HFFc6 (cell line): ENCODE measurements around the gene ANTKMT. TPM values are rescaled to one million over a fixed set of nuclear protein-coding genes. Genes with fewer than 3 reads are reported as not detected.
"Not testable (repeated sequence)": the region's sequence is repeated elsewhere in the genome, so short reads cannot be mapped to it uniquely, and the experiment has no call there.

ENCODE experiments used
- DNase-seq: peaks from one replicate; pipeline ENCODE4 v3.0.0-alpha.2; 2018
- H3K27ac Mint-ChIP-seq: 2 replicates; pipeline ENCODE4 v1.8.0; 2020; ENCODE audit warnings: mild to moderate bottlenecking, mixed read lengths
- H3K27me3 Mint-ChIP-seq: 2 replicates; pipeline ENCODE4 v1.8.0; 2021; ENCODE audit warnings: mild to moderate bottlenecking, moderate library complexity, mixed read lengths; ENCODE audit not compliant: insufficient read depth
- H3K36me3 Mint-ChIP-seq: 2 replicates; pipeline ENCODE4 v1.8.0; 2021; ENCODE audit warnings: low read depth, mixed read lengths
- H3K4me1 Mint-ChIP-seq: 2 replicates; pipeline ENCODE4 v1.8.0; 2020; ENCODE audit warnings: low read depth, mixed read lengths
- H3K4me3 Mint-ChIP-seq: 2 replicates; pipeline ENCODE4 v1.8.0; 2020; ENCODE audit warnings: mild to moderate bottlenecking, moderate library complexity, mixed read lengths
- H3K9me3 Mint-ChIP-seq: 2 replicates; pipeline ENCODE4 v1.8.0; 2020; ENCODE audit warnings: mild to moderate bottlenecking, mixed read lengths
- CTCF ChIP-seq: fragments of 200-600 bp; sonication (generic); IDR thresholded peaks from 2 replicates; pipeline ENCODE4 v1.5.0; 2021; ENCODE audit warnings: antibody characterized with exemption, mild to moderate bottlenecking
- total RNA-seq, 6 experiments: library from RNA; stranded (reverse); fragmentation: NEBNext Ultra II Directional; extraction: Animal tissue kit (Norgen Biotek cat#: 25700); gene quantifications; 2 replicates in 1 of 6; 3 replicates in 5 of 6; pipeline ENCODE4 v1.2.3, GENCODE V29; 2021

Gene ANTKMT
- total RNA-seq, 6 experiments from 2014 or later, result 50.1 to 57.7 (median 54.7) TPM

GRCh38 chr16:687499-687898, 33.4 kb upstream of the ANTKMT start:
- Mint-ChIP-seq H3K36me3 (peaks cover 10% of the 10 kb centered on the region), H3K9me3 (no peaks in the 10 kb centered on the region), H3K4me3 (no peak overlapping the region), H3K4me1 (peaks cover 13% of the 10 kb centered on the region; the same call in 1 of the 2 replicates), H3K27me3 (peaks cover 9% of the 10 kb centered on the region), H3K27ac (no peak overlapping the region)
- no peak for DNase-seq
- TF ChIP-seq CTCF, result no peak

- peaks cover 17% of the 10 kb centered on the region for H3K27me3 Mint-ChIP-seq
- no peaks in the 10 kb centered on the region for H3K9me3 Mint-ChIP-seq
- no peak for DNase-seq
- H3K27ac Mint-ChIP-seq, result peak overlapping the region; percentile 72
- peaks cover 9% of the 10 kb centered on the region for H3K36me3 Mint-ChIP-seq
- H3K4me3 Mint-ChIP-seq, result peak overlapping the region; percentile 93
- TF ChIP-seq CTCF, result no peak
- peaks cover 11% of the 10 kb centered on the region; the same call in 1 of the 2 replicates for H3K4me1 Mint-ChIP-seq
Measured at GRCh38 chr16:689175-689897, 31.6 kb upstream of the ANTKMT start.

GRCh38 chr16:691242-691641, 29.7 kb upstream of the ANTKMT start:
- H3K36me3 Mint-ChIP-seq, H3K27ac Mint-ChIP-seq, DNase-seq, H3K9me3 Mint-ChIP-seq: not testable (repeated sequence)
- H3K27me3 Mint-ChIP-seq, result peaks cover 23% of the 10 kb centered on the region
- H3K4me1 Mint-ChIP-seq, result peaks cover 11% of the 10 kb centered on the region; the same call in 1 of the 2 replicates
- peak overlapping the region; percentile 69; the same call in 1 of the 2 replicates for H3K4me3 Mint-ChIP-seq

GRCh38 chr16:692356-693108, 28.4 kb upstream of the ANTKMT start:
- Mint-ChIP-seq H3K9me3 (no peaks in the 10 kb centered on the region), H3K27ac (no peak overlapping the region), H3K4me3 (no peak overlapping the region)

GRCh38 chr16:693364-693763, 27.6 kb upstream of the ANTKMT start:
- no peak for TF ChIP-seq CTCF
- H3K27me3 Mint-ChIP-seq, result peaks cover 27% of the 10 kb centered on the region
- H3K4me1 Mint-ChIP-seq, result peaks cover 11% of the 10 kb centered on the region; the same call in 1 of the 2 replicates
- no peak for DNase-seq
- H3K36me3 Mint-ChIP-seq, result no peaks in the 10 kb centered on the region
- no peak overlapping the region for H3K27ac Mint-ChIP-seq
- H3K4me3 Mint-ChIP-seq, result no peak overlapping the region
- no peaks in the 10 kb centered on the region for H3K9me3 Mint-ChIP-seq

More at GRCh38 chr16:692356-693108, 28.4 kb upstream of the ANTKMT start:
- no peak for DNase-seq
- Mint-ChIP-seq H3K27me3 (peaks cover 25% of the 10 kb centered on the region), H3K36me3 (no peaks in the 10 kb centered on the region), H3K4me1 (peaks cover 11% of the 10 kb centered on the region; the same call in 1 of the 2 replicates)
- no peak for TF ChIP-seq CTCF

- H3K4me1 Mint-ChIP-seq, result peaks cover 11% of the 10 kb centered on the region; the same call in 1 of the 2 replicates
- peaks cover 30% of the 10 kb centered on the region for H3K27me3 Mint-ChIP-seq
- no peaks in the 10 kb centered on the region for H3K36me3 Mint-ChIP-seq
Measured at GRCh38 chr16:693766-694165, 27.2 kb upstream of the ANTKMT start.

More at GRCh38 chr16:693766-694165, 27.2 kb upstream of the ANTKMT start:
- Mint-ChIP-seq H3K9me3 (no peaks in the 10 kb centered on the region), H3K4me3 (no peak overlapping the region), H3K27ac (no peak overlapping the region)
- no peak for DNase-seq
- no peak for TF ChIP-seq CTCF
